OCI-LY7 (cell line): ENCODE measurements around the gene LRRC42.

ENCODE experiments used
- CTCF ChIP-seq: fragments of 200-600 bp; sonication (generic); conservative IDR thresholded peaks from 2 replicates; pipeline ENCODE4 v1.5.1; 2014; ENCODE audit warnings: mild to moderate bottlenecking, antibody characterized with exemption, low read length, moderate library complexity, mixed read lengths
- EZH2phosphoT487 ChIP-seq: fragments of 200-600 bp; sonication (generic); IDR thresholded peaks from 2 replicates; pipeline ENCODE4 v1.6.1; 2018; ENCODE audit warnings: low read depth, borderline replicate concordance, mild to moderate bottlenecking, mixed run types, antibody characterized with exemption, low read length, moderate library complexity, mixed read lengths

GRCh38 chr1:53956308-53957168 lies 10.4 kb downstream of the LRRC42 start:
- TF ChIP-seq CTCF (no peak), EZH2phosphoT487 (no peak)
